ENCODE results near the gene PLEKHJ1. TPM values are rescaled to one million over a fixed set of nuclear protein-coding genes. Genes with fewer than 3 reads are reported as not detected.
"Not testable (repeated sequence)": the region's sequence is repeated elsewhere in the genome, so short reads cannot be mapped to it uniquely, and the experiment has no call there.

Gene PLEKHJ1
- 115 TPM for polyA plus RNA-seq
- long read RNA-seq, donor 1, transcript PLEKHJ1-201 (6 exons, 1,206 nt) = major isoform, 20 of 104 reads
- long read RNA-seq, donor 1, partial matches to known transcripts = 55 of 104 reads
- long read RNA-seq, donor 1, other reads (novel, unspliced or antisense) = 24 of 104 reads
- long read RNA-seq, donor 2, transcript PLEKHJ1-201 (6 exons, 1,206 nt) = major isoform, 53 of 68 reads
- long read RNA-seq, donor 2, transcript PLEKHJ1-206 (5 exons, 1,311 nt) = minor isoform, 5 of 68 reads
- long read RNA-seq, donor 2, partial matches to known transcripts = 0 of 68 reads
- long read RNA-seq, donor 2, other reads (novel, unspliced or antisense) = 6 of 68 reads
- long read RNA-seq, donor 3 = 0 reads
- long read RNA-seq, donor 4, transcript PLEKHJ1-201 (6 exons, 1,206 nt) = major isoform, 12 of 12 reads
- long read RNA-seq, donor 4, partial matches to known transcripts = 0 of 12 reads
- long read RNA-seq, donor 4, other reads (novel, unspliced or antisense) = 0 of 12 reads
- long read RNA-seq, donor 5, transcript PLEKHJ1-201 (6 exons, 1,206 nt) = major isoform, 37 of 84 reads
- long read RNA-seq, donor 5, partial matches to known transcripts = 13 of 84 reads
- long read RNA-seq, donor 5, other reads (novel, unspliced or antisense) = 29 of 84 reads
- long read RNA-seq, donor 6, transcript PLEKHJ1-201 (6 exons, 1,206 nt) = major isoform, 55 of 70 reads
- long read RNA-seq, donor 6, transcript PLEKHJ1-206 (5 exons, 1,311 nt) = minor isoform, 8 of 70 reads
- long read RNA-seq, donor 6, partial matches to known transcripts = 0 of 70 reads
- long read RNA-seq, donor 6, other reads (novel, unspliced or antisense) = 0 of 70 reads
- long read RNA-seq, donor 7, transcript PLEKHJ1-201 (6 exons, 1,206 nt) = major isoform, 28 of 75 reads
- long read RNA-seq, donor 7, partial matches to known transcripts = 23 of 75 reads
- long read RNA-seq, donor 7, other reads (novel, unspliced or antisense) = 23 of 75 reads
- long read RNA-seq, donor 8, transcript PLEKHJ1-201 (6 exons, 1,206 nt) = major isoform, 64 of 254 reads
- long read RNA-seq, donor 8, transcript PLEKHJ1-206 (5 exons, 1,311 nt) = minor isoform, 9 of 254 reads
- long read RNA-seq, donor 8, partial matches to known transcripts = 140 of 254 reads
- long read RNA-seq, donor 8, other reads (novel, unspliced or antisense) = 34 of 254 reads
- long read RNA-seq, donor 9, transcript PLEKHJ1-206 (5 exons, 1,311 nt) = minor isoform, 6 of 55 reads
- long read RNA-seq, donor 9, transcript PLEKHJ1-201 (6 exons, 1,206 nt) = major isoform, 46 of 55 reads
- long read RNA-seq, donor 9, partial matches to known transcripts = 0 of 55 reads
- long read RNA-seq, donor 9, other reads (novel, unspliced or antisense) = 0 of 55 reads
- long read RNA-seq, donor 10, transcript PLEKHJ1-201 (6 exons, 1,206 nt) = major isoform, 56 of 231 reads
- long read RNA-seq, donor 10, transcript PLEKHJ1-206 (5 exons, 1,311 nt) = minor isoform, 10 of 231 reads
- long read RNA-seq, donor 10, partial matches to known transcripts = 124 of 231 reads
- long read RNA-seq, donor 10, other reads (novel, unspliced or antisense) = 29 of 231 reads
- long read RNA-seq, donor 11, transcript PLEKHJ1-206 (5 exons, 1,311 nt) = minor isoform, 7 of 63 reads
- long read RNA-seq, donor 11, transcript PLEKHJ1-201 (6 exons, 1,206 nt) = major isoform, 44 of 63 reads
- long read RNA-seq, donor 11, partial matches to known transcripts = 0 of 63 reads
- long read RNA-seq, donor 11, other reads (novel, unspliced or antisense) = 6 of 63 reads

GRCh38 chr19:2236314-2237050 lies at the start of gene PLEKHJ1, which contains the start of gene SF3A2:
Gene PLEKHJ1 (minus strand): TSS chr19:2236329. CDS start chr19:2236248, 81 bp downstream.
Gene SF3A2 (plus strand): TSS chr19:2236824. CDS start chr19:2243419, 6,595 bp downstream.
- Histone ChIP-seq H3K4me3 (ENCODE audit: low read length) (peak within 1 kb of the TSS; percentile 65), H3K36me3 (ENCODE audit: control insufficient read depth, insufficient read depth, low read length) (peaks cover 29% of the 10 kb centered on the region), H3K9me3 (ENCODE audit: control insufficient read depth, low read depth, low read length) (peaks cover 2% of the 10 kb centered on the region), H3K27me3 (ENCODE audit: control insufficient read depth, insufficient read depth, low read length) (no peaks in the 10 kb centered on the region), H3K4me1 (ENCODE audit: control insufficient read depth, insufficient read depth, low read length) (peaks cover 56% of the 10 kb centered on the region), H3K27ac (ENCODE audit: low read length) (peak within 1 kb of the TSS; percentile 100)
- WGBS (ENCODE audit: insufficient coverage, low lambda C conversion rate) = no CpG with 5 or more reads among the region's 80 CpGs
- DNase-seq = peak; percentile 99

GRCh38 chr19:2283835-2284507 lies 47.8 kb upstream of the PLEKHJ1 start:
- Histone ChIP-seq H3K36me3 (ENCODE audit: control insufficient read depth, insufficient read depth, low read length) (no peaks in the 10 kb centered on the region), H3K4me3 (ENCODE audit: low read length) (no peak overlapping the region), H3K9me3 (ENCODE audit: control insufficient read depth, low read depth, low read length) (peaks cover 8% of the 10 kb centered on the region), H3K4me1 (ENCODE audit: control insufficient read depth, insufficient read depth, low read length) (peaks cover 10% of the 10 kb centered on the region), H3K27me3 (ENCODE audit: control insufficient read depth, insufficient read depth, low read length) (peaks cover 52% of the 10 kb centered on the region), H3K27ac (ENCODE audit: low read length) (no peak overlapping the region)
- no peak for DNase-seq
- no CpG with 5 or more reads among the region's 8 CpGs for WGBS (ENCODE audit: insufficient coverage, low lambda C conversion rate)

- Histone ChIP-seq H3K27me3 (ENCODE audit: control insufficient read depth, insufficient read depth, low read length) (peaks cover 41% of the 10 kb centered on the region), H3K4me3 (ENCODE audit: low read length) (no peak overlapping the region), H3K4me1 (ENCODE audit: control insufficient read depth, insufficient read depth, low read length) (peaks cover 18% of the 10 kb centered on the region), H3K27ac (ENCODE audit: low read length) (no peak overlapping the region), H3K36me3 (ENCODE audit: control insufficient read depth, insufficient read depth, low read length) (no peaks in the 10 kb centered on the region), H3K9me3 (ENCODE audit: control insufficient read depth, low read depth, low read length) (peaks cover 8% of the 10 kb centered on the region)
- no peak for DNase-seq
- no CpG with 5 or more reads among the region's 11 CpGs for WGBS (ENCODE audit: insufficient coverage, low lambda C conversion rate)
Observed at GRCh38 chr19:2282862-2283237, 46.7 kb upstream of the PLEKHJ1 start.

GRCh38 chr19:2282062-2282861 lies 46.1 kb upstream of the PLEKHJ1 start, which contains the start of gene PEAK3:
Gene PEAK3 (minus strand): TSS chr19:2282175. CDS start chr19:2280931, 1,244 bp downstream.
- no peak within 1 kb of the TSS for H3K27ac ChIP-seq (ENCODE audit: low read length)
- DNase-seq = peak in 1 of 2 donors; percentile 61
- no CpG with 5 or more reads among the region's 41 CpGs for WGBS (ENCODE audit: insufficient coverage, low lambda C conversion rate)
- peaks cover 8% of the 10 kb centered on the region for H3K9me3 ChIP-seq (ENCODE audit: control insufficient read depth, low read depth, low read length)
- peak within 1 kb of the TSS; percentile 6 for H3K4me3 ChIP-seq (ENCODE audit: low read length)
- H3K27me3 ChIP-seq (ENCODE audit: control insufficient read depth, insufficient read depth, low read length) = peaks cover 35% of the 10 kb centered on the region
- peaks cover 18% of the 10 kb centered on the region for H3K4me1 ChIP-seq (ENCODE audit: control insufficient read depth, insufficient read depth, low read length)
- no peaks in the 10 kb centered on the region for H3K36me3 ChIP-seq (ENCODE audit: control insufficient read depth, insufficient read depth, low read length)

DNA sequence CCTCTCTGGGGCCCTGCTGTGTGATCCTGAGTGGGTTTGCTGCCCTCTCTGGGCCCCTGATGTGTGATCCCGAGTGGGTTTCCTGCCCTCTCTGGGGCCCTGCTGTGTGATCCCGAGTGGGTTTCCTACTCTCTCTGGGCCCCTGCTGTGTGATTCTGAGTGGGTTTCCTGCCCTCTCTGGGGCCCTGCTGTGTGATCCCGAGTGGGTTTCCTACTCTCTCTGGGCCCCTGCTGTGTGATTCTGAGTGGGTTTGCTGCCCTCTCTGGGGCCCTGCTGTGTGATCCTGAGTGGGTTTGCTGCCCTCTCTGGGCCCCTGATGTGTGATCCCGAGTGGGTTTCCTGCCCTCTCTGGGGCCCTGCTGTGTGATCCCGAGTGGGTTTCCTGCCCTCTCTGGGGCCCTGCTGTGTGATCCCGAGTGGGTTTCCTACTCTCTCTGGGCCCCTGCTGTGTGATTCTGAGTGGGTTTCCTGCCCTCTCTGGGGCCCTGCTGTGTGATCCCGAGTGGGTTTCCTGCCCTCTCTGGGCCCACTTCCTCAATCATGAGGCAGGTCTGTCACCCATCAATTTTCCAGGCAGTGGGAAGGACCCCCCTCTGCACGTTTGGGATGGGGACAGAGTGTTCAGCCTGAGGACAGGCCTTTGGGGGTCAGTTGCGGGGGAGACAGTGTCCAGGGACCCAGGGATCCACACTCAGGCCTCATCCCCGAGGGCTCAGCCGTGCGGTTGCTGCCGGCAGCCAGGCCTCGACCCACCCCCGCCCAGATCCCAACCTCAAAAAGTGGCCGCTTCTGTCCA lies 45.3 kb upstream of the PLEKHJ1 start:
- Histone ChIP-seq H3K4me1 (ENCODE audit: control insufficient read depth, insufficient read depth, low read length) (peaks cover 18% of the 10 kb centered on the region), H3K27me3 (ENCODE audit: control insufficient read depth, insufficient read depth, low read length) (peaks cover 27% of the 10 kb centered on the region)
- not testable (repeated sequence) for DNase-seq; H3K36me3 ChIP-seq (ENCODE audit: control insufficient read depth, insufficient read depth, low read length); H3K4me3 ChIP-seq (ENCODE audit: low read length); H3K9me3 ChIP-seq (ENCODE audit: control insufficient read depth, low read depth, low read length); H3K27ac ChIP-seq (ENCODE audit: low read length)
- no CpG with 5 or more reads among the region's 16 CpGs for WGBS (ENCODE audit: insufficient coverage, low lambda C conversion rate)

DNA sequence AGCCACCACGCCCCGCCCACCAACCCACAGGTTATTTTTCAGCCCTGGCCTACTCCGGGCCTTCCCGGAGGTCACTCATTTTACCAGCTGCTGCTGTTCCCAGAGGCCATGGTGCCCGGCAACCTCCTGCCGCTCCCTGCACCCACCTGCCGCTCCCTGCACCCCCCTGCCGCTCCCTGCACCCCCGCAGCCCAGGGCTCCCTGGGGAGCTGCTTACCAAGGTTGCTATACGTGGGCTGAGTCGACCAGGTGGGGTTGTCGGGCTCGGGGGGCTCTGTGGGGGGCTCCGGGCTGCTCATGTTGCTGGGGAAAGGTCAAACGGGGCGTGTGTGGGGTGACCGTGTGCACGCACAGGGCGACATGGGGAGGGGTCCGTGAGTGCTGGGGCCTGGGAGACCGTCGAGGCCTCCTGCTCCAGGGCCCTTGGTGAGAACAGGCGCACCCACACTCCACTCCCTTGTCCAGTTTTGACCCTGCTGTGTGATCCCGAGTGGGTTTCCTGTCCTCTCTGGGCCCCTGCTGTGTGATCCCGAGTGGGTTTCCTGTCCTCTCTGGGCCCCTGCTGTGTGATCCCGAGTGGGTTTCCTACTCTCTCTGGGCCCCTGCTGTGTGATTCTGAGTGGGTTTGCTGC lies 44.6 kb upstream of the PLEKHJ1 start:
- Histone ChIP-seq H3K4me3 (ENCODE audit: low read length) (no peak overlapping the region), H3K36me3 (ENCODE audit: control insufficient read depth, insufficient read depth, low read length) (peaks cover 3% of the 10 kb centered on the region), H3K4me1 (ENCODE audit: control insufficient read depth, insufficient read depth, low read length) (peaks cover 18% of the 10 kb centered on the region), H3K9me3 (ENCODE audit: control insufficient read depth, low read depth, low read length) (peaks cover 8% of the 10 kb centered on the region), H3K27me3 (ENCODE audit: control insufficient read depth, insufficient read depth, low read length) (peaks cover 22% of the 10 kb centered on the region), H3K27ac (ENCODE audit: low read length) (no peak overlapping the region)
- WGBS (ENCODE audit: insufficient coverage, low lambda C conversion rate) = no CpG with 5 or more reads among the region's 26 CpGs
- no peak for DNase-seq

- WGBS (ENCODE audit: insufficient coverage, low lambda C conversion rate) = no CpG with 5 or more reads among the region's 33 CpGs
- peak in 1 of 2 donors; percentile 51 for DNase-seq
- Histone ChIP-seq H3K36me3 (ENCODE audit: control insufficient read depth, insufficient read depth, low read length) (peaks cover 11% of the 10 kb centered on the region), H3K4me3 (ENCODE audit: low read length) (no peak overlapping the region), H3K27me3 (ENCODE audit: control insufficient read depth, insufficient read depth, low read length) (peaks cover 22% of the 10 kb centered on the region), H3K27ac (ENCODE audit: low read length) (no peak overlapping the region), H3K9me3 (ENCODE audit: control insufficient read depth, low read depth, low read length) (peaks cover 8% of the 10 kb centered on the region), H3K4me1 (ENCODE audit: control insufficient read depth, insufficient read depth, low read length) (peaks cover 27% of the 10 kb centered on the region)
Observed at GRCh38 chr19:2278459-2279158, 42.5 kb upstream of the PLEKHJ1 start.

All from large intestine (tissue), 12 donors.